Inferior parietal cortex (tissue), 1 donor: ENCODE measurements around the gene USP32.
"Not testable (repeated sequence)": the region's sequence is repeated elsewhere in the genome, so short reads cannot be mapped to it uniquely, and the experiment has no call there.

Experiments
- DNase-seq: peaks from one replicate; pipeline ENCODE4 v3.0.0-alpha.2; 2016; ENCODE audit errors: extremely low spot score

The USP32 gene

DNA sequence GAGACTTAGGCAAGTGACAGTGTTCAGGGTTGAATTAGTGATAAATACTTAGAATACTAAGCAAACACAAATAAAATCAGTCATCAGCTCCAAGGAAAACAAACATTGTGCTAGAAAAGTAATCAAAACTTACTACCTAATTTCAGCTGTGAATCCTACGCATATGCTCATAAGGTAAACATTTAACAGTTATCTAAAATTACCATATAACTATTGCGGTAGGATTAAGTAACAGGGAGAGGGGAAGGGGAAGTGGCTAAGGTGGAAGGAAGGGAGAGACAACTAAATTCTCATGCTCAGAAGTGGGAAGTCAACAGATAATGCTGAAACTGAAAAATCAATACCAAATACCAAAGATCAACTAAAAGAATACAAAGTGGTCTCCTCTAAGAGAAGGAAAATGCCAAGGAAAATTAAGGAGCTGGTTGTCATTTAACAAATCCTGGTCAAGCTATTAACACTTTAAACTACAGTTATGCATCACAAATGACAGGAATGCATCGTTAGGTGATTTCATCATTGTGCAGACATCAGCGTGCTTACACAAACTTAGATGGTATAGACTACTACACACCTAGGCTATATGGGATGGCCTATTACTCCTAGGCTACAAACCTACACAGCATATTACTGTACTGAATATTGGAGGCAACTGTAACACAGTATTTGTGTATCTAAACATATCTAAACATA is 20.0 kb downstream of the USP32 start:
- DNase-seq = no peak

DNA sequence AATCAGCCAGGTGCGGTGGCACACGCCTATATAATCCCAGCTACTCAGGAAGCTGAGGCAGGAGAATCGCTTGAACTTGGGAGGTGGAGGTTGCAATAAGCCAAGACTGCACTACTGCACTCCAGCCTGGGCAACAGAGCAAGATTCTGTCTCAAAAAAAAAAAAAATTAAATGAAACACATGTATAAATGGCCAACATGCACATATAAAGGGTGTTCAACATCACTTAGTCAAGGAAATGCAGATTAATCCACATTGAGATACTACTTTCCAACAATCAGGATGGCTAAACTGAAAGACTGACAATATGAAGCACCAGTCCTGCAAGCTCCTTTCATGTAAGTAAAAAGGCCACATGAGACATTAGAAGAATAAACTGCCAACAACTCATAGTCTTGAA is 20.5 kb downstream of the USP32 start:
- no peak for DNase-seq

DNA sequence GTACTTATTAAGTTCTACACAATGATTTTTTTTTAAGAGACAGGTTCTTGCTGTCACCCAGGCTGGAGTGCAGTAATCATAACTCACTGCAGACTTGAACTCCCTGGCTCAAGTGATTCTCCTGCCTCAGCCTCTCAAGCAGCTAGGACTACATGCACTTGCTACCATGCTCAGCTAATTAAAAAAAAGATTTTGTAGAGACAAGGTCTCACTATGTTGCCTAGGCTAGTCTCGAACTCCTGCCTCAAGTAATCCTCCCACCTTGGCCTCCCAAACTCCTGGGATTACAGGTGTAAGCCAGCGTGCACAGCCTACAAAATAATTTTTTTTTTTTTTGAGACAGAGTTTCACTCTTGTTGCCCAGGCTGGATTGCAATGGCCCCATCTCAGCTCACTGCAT is 22.2 kb downstream of the USP32 start:
- DNase-seq = no peak

DNA sequence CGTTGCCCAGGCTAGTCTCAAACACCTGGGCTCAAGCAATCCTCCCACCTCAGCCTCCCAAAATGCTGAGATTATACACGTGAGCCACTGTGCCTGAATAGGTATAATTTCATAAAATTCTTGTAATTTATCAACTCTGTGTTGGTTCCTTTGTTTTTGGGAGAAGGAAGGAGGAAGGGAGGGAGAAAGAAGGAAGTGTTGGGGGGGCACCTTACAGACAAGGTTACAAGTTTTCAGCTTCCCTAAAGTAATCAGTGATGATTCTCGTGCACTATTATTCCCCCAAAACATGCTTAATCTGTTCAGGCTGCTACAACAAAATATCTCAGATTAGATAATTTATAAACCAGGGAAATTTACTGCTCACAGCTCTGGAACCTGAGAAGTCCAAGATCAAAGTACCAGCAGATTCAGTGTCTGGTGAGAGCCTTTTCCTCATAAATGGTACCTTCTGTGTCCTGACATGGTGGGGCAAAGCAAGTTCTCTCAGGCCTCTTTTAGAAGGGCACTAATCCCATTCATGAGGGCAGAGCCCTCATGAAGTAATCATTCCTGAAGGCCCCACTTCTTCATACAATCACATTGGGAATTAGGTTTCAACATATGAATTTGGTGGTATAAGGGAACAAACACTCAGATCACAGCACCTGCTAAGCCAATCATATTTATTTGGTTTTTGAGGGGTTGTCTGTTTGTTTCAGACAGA is 28.1 kb downstream of the USP32 start:
- no peak for DNase-seq

DNA sequence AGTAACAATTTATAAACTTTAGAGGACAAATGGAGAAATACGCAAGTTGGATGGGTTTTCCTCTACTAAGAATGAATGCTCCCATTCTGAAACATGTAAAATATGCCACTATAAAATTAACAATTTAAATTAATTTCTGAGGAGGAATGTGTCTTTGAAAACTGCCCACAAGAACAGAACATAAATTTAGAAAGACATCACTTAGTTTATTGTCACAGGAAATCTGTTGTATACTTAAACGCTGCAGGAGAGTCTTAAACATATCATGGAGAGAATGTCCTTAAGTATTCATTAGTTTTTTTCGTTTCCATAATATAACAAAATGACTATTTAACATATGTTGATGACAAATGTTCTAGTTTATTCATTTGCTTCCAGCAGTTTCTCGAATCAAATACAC is 29.6 kb downstream of the USP32 start:
- no peak for DNase-seq

DNA sequence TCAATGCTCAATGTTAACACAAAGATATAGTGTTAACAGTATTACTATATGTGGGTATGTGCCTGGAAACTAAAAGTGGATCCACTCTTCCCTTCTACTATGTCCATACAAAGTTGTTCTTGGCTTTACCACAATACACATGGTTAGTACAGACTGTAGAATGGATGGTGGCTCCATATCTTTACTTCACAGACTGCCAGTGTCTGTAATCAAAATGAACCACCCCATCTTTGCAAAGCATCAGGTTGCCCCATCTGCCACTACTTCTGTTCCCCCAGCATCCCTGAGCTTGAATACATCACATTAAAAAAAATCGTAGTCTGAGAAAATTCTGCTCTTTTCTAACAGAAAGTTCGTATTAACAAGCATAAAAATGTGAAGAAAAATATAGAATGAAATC is 30.0 kb downstream of the USP32 start:
- no peak for DNase-seq

DNA sequence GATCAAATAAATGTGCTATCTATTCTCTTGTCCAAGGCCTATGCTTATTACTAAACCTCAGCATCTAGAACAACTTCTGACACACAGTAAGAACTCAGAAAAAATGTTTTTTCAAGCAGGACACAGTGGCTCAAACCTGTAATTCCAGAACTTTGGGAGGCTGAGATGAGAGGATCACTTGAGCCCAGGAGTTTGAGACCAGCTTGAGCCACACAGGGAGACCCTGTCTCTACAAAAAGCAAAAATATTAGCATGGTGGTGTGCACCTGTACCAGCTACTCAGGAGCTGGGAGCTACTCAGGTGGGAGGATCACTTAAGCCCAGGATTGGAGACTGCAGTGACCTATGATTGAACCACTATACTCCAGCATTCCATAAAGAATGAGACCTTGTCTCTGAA is 32.5 kb downstream of the USP32 start:
- no peak for DNase-seq

DNA sequence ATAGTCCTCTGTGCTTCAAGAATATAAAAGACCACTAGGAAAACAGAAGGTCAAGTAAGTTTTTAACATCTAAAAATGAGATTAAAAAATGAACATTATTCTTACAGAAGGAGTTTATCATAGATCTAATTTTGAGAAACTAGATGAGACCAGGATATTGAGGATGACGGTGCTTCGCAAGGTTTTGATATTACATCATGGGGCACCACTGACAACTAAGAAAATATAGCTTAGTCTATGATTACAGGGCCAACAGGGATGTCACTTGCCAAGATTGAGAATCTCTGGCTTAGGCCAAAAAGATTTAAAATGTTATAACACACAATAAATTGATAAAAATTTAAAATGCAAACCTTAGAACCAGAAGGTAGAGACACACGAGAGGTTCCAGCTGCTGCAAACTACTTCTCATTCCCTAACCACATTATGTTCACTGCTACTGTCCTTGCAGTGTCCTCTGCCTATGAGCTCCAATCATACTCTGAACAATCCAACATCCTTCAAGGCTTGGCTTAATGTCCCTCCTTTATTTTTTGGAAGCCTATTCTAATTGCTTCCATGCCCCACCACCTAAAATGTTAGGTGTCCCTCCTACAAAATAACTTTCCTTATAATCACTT is 33.2 kb downstream of the USP32 start:
- no peak for DNase-seq

DNA sequence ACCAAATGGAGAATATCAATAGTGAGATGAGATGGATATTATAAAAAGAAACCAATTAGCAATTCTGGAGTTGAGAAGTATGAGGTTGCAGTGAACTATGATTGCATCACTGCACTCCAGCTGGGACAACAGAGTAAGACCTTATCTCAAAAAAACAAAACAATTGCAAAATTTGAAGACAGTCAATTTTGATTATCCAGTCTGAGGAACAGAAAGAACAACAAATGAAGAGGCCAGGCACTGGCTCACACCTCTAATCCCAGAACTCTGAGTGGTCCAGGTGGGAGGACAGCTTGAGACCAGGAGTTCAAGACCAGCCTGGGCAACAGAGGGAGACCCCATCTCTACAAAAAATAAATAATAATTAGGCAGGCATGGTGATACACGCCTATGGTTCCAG is 35.0 kb downstream of the USP32 start:
- no peak for DNase-seq

DNA sequence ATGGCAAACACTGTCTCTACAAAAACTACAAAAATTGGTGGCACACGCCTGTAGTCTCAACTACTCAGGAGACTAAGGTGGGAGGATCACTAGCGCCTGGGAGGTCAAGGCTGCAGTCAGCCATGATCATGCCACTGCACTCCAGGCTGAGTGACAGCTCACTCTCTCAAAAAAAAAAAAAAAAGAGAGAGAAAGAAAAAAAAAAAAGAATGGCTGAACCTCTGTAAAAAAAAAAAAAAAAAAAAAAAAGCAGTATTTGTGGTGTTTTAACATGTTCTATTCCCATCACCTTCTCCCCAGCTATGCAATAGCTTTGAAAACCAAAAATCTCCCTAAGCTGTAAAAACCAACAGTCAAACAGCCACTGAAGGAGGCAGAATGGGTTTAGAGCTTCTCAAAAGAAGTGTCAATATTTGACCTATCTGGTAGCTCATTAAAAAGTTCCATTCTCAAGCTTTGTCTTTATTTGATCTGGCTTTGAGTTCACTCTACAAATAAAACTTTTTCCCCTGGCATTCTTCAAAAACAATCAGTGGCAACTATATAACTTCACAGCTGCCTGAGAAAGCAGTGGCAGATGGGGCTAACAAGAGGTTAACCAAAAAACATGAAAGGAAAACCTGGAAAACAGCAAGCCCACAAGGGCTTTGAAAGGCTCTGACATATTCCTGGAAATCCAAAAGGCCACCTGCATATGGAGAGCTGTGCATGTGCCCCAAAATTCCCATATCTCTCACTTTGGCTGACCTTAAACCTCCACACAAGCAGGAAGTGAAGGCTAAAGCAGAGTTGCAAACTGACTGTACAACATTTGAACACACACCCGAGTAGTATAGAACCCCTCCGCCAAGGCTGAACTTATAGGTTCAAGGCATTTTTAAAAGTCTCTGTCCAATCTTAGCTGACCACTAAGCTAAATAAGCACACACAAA is 36.0 kb downstream of the USP32 start:
- no peak for DNase-seq

DNA sequence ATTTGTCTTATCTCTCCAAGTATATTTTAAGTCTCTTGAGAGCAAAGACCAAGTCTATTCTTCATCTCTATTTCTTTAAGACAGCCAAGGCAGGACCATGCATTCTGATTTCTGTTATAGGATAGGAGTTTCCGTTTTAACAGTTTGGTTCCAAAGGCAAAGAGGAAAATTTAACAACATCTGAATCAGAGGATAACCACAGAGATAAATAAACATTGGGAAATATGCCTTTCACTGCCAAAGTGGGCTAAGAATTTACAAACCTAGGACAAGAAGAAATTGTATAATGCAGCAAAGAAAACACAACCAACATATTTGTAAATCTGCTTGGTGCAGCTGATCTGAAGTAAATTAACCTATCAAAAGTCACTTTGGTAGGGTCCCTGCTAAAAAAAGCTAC is 37.7 kb downstream of the USP32 start:
- DNase-seq = no peak

DNA sequence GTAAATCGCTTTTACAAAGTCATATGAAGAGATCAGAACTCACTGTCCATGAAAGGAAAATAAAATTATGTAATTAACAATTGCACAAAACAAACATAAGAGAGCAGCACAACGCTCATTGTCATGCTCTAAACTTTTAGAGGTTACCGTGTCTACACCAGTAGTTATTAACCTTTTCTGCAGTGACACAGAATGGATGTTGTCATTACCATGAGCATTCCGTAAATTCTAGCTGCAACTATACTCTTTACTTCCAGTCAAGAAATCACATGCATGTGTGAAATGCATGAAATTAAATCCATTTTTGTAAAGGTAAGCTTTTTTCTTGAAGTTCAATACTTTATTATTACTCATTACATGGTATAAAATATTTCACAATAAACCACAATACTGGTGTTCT is 38.2 kb downstream of the USP32 start:
- DNase-seq = no peak

DNA sequence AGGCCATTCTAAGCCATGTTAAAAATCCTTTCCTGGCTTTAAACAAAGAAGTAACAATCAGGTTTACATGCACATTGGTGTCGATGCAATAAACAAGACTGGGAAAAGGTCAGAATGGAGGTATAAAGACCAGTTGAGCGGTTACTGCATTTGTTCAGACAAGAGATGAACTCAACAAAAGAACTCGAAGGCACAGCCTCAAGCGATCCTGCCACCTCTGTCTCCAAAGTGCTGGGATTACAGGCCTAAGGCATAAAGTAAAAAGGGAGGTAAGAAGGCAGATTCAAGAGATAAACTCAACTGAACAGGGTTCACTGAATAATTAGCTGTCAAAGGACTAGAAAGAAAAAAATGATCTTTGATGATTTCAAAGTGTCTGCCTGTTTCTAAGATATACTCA is 39.4 kb downstream of the USP32 start:
- DNase-seq = no peak

DNA sequence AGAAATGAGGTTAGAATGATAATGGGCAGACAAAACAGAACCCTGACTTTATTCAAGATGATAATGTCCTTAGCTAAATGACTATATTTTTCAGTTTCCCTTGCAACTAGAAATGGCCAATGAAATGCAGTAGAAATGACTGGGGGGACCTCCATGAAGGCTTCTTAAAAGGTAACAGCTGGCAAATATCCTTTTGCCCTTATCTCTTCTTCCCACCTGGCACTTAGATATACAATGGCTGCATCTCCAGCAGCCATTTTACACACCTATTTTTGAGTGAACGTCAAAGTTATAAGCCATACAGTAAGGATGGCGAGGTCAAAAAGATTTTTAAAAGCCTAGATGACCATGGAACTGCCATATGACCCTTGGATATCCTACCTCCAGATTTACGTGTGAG is 39.9 kb downstream of the USP32 start:
- no peak for DNase-seq

DNA sequence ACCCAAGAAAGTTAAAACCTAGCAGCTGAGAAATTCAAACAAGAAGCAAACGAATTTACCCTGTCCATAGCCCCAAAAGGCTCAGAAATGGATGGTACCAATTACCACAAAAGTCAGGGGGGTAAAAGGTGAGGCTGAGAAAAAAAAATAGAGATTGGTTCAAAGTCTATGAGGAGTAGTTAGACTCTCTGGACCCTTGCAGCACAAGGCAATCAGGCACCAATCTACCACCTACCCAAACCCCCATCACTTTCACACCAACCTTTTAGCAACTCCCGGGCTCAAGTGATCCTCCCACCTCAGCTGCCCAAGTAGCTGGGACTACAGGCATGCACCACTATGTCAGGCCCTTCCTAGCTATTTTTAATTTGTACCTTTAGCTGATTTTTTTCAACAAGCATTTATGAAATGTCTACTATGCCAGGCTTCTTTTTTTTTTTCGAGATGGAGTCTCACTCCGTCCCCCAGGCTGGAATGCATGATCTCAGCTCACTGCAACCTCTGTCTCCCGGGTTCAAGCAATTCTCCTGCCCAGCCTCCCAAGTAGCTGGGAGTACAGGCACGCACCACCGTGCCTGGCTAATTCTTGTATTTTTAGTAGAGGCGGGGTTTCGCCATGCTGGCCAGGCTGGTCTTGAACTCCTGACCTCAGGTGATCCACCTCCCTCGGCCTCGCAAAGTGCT is 40.8 kb downstream of the USP32 start:
- no peak for DNase-seq

DNA sequence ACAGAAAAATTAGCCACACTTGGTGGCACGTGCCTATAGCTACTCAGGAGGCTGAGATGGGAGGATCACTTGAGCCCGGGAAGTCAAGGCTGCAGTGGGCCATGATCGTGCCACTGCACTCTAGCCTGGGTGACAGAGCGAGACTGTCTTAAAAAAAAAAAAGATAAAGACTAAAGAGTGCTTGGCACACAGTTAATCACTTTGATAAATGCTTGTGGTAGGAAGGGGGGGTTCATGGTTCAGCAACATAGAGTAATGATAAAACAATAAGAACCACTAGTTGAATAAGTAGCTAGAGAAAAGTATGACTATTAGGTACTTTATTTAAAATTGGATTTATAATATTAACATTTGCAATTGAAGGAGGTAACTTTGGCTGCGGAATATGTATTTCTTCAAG is 43.3 kb downstream of the USP32 start:
- no peak for DNase-seq

DNA sequence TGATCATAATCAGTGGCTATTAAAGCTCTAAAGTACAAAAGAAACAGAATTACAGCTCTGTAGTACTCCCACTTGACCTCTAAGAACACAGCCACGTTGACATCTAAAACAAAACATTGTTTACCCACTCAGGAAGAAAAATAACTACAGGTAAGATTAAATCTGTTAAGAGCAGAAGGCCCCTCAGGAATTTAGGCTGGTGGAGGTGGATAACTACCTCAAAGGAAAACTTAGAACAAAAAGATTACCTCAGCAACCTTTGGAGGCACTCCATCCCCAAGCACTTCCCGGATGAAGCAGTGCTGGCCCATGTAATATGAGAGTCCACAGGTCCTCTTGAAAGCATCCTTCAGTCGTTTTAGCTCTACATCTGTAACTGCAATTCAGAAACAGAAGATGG is 46.7 kb downstream of the USP32 start:
- DNase-seq = no peak

DNA sequence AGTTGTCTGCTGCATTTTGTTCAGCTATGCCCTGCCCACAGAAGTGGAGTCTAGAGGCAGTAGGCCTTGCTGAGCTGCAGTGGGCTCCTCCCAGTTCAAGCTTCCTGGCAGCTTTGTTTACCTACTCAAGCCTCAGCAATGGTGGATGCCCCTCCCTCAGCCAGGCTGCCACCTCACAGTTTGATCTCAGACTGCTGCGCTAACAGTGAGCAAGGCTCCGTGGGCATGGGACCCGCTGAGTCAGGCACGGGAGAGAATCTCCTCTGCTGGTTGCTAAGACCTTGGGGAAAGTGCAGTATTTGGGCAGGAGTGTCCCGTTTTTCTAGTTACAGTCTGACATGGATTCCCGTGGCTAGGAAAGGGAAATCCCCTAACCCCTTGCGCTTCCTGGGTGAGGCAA is 49.4 kb downstream of the USP32 start:
- not testable (repeated sequence) for DNase-seq

DNA sequence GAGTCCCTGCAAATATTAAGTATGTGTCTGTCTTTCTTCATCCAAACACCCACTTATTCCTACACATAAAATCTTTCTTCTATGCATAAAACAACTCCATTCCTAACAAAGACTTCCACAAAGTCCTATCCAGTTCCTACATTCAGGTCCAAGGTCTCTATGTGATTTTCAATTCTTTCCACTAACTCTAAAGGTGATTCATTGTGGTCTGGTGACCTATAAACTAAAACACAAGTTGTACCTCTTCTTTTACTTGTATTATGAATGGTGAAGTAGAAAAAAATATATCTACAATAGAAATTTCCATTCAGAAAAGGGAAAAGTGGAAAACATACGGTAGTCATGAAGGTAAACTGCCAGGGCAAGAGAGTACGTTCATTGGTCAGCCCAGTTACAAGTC is 56.6 kb downstream of the USP32 start:
- DNase-seq = no peak

DNA sequence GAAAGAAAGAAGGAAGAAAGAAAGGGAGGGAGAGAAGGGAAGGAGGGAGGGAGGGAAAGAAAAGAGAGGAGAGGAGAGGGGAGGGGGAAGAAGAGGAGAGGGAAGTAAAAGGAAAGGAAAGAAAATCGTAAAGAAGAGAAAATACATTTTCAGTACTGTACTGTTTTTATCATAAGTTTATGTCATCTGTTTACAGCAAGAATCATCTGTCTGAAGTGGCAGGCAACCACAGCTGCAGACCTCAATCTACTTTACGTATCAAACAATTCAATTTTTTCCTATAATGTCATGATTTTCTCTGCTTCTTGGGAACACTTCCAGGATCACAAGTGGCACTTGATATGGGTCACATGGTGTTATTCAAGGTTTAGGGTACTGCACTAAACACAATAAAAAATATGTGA is 58.3 kb downstream of the USP32 start:
- DNase-seq = no peak

DNA sequence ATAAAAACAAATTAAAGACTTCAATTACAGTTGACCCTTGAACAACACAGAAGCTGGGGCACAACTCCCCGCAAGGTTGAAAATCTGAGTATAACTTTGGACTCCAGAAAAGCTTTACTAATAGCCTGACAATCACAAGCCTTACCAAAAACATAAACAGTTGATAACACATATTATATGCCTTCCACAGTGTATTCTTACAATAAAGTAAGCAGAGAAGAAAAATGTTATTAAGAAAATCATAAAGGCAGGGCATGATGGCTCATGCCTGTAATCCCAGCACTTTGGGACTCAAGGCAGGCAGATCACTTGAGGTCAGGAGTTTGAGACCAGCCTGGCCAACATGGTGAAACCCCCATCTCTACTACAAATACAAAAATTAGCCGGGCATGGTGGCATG is 58.9 kb downstream of the USP32 start:
- not testable (repeated sequence) for DNase-seq

DNA sequence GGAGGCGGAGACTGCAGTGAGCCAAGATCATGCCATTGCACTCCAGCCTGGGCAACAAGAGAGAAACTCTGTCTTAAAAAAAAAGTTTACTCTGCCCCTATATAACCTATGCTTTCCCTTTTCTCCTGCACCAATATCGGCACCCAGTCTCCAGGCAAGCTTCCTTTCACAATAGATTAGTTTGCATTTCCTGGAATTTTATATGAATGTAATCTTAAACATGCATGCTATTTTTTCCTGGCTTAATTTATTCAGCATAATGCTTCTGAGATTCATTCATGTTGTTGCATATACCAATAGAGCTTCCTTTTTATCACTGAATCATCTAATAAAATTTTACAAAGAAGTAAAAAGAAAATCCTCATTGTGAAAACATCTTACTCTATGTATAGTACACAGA is 59.4 kb downstream of the USP32 start:
- no peak for DNase-seq
